GM21381 (cell line): Measurements from ENCODE around the gene SYT1.

ENCODE experiments used
- ATAC-seq: cut with Tn5 transposase; IDR thresholded peaks from one replicate; pipeline ENCODE4 v1.9.1; 2021; ENCODE audit warnings: mild to moderate bottlenecking, moderate library complexity; ENCODE audit not compliant: unreplicated experiment

SYT1 gene

GRCh38 chr12:78888568-78888967 is 24.0 kb downstream of the SYT1 start:
- peak; percentile 98 for ATAC-seq

GRCh38 chr12:78891646-78892353 is 27.2 kb downstream of the SYT1 start:
- ATAC-seq = no peak

GRCh38 chr12:78898416-78898815 is 33.8 kb downstream of the SYT1 start:
- no peak for ATAC-seq

GRCh38 chr12:78914859-78915331 is 50.3 kb downstream of the SYT1 start:
- no peak for ATAC-seq

- ATAC-seq = no peak
These were observed 52.4 kb downstream of the SYT1 start for GRCh38 chr12:78916845-78917480.

GRCh38 chr12:78917513-78917912 is 52.9 kb downstream of the SYT1 start:
- no peak for ATAC-seq

- ATAC-seq = no peak
These were observed 53.7 kb downstream of the SYT1 start for GRCh38 chr12:78918268-78918667.

- no peak for ATAC-seq
These were observed 63.9 kb downstream of the SYT1 start for GRCh38 chr12:78928200-78929074.

- ATAC-seq = no peak
These were observed 64.5 kb downstream of the SYT1 start for GRCh38 chr12:78929075-78929418.

- no peak for ATAC-seq
These were observed 67.0 kb downstream of the SYT1 start for GRCh38 chr12:78931466-78931990.

GRCh38 chr12:78933014-78933413 is 68.4 kb downstream of the SYT1 start:
- ATAC-seq = no peak

- ATAC-seq = no peak
These were observed 73.9 kb downstream of the SYT1 start for GRCh38 chr12:78938341-78939084.

GRCh38 chr12:78949532-78949931 is 85.0 kb downstream of the SYT1 start:
- ATAC-seq = no peak

- no peak for ATAC-seq
These were observed 87.4 kb downstream of the SYT1 start for GRCh38 chr12:78951803-78952551.

- no peak for ATAC-seq
These were observed 88.0 kb downstream of the SYT1 start for GRCh38 chr12:78952552-78952929.

- no peak for ATAC-seq
These were observed 94.4 kb downstream of the SYT1 start for GRCh38 chr12:78958941-78959340.

- ATAC-seq = no peak
These were observed 95.0 kb downstream of the SYT1 start for GRCh38 chr12:78959556-78959955.

- no peak for ATAC-seq
These were observed 96.6 kb downstream of the SYT1 start for GRCh38 chr12:78961171-78961570.

GRCh38 chr12:78963439-78964227 is 99.1 kb downstream of the SYT1 start:
- no peak for ATAC-seq
